Erythroblast (primary cell): ENCODE results near the gene EPHA2.

Source experiments
- GATA1 ChIP-seq: IDR thresholded peaks from 2 replicates; pipeline ENCODE4 v1.6.1; 2011; ENCODE audit warnings: low read depth, mild to moderate bottlenecking, control low read depth, low read length, moderate library complexity
- POLR2A ChIP-seq: IDR thresholded peaks from 2 replicates; pipeline ENCODE4 v1.6.1; 2011; ENCODE audit warnings: mild to moderate bottlenecking, low read length

DNA sequence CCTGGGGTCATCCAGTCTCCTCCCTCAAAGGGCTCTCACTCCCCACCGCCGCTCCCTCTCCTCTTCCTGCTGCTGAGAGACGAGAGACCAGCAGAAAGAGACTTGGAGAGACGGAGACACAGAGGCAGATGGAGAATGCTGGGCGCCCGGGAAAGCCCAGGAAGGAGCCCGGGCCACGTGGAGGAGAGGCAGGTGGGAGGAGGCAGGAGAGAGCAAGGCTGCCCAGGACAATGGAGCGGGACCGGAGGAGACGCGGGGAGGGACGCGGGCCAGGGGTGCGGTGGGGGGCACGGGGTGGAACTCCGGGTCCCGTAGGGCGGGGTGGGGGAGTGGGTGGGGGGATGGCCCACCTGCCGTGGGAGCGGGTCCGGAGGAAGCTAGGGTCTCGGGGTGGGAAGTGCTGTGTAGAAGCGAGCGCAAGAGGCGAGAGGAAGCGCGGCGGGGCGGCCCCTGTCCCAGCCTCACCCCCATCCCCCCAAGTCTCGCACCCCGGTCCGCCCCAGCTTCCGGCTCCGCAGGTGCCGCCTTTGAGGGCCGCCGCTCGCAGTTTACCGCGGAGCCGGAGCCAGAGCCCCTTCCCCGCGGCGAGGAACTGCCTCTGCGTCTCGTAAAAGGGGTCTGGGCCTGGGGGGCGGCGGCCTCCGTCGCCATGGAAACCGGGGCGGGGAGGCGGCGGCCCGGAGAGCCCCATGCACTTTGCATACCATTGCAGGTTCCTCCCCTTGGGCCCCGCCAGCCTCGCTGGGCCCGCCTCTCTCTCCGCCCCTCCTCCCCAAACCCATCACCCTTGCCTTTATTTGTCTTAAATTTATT is 11.7 kb upstream of the EPHA2 start:
- TF ChIP-seq GATA1 (no peak), POLR2A (no peak)
